Measurements from ENCODE around the gene TDRD15. TPM values are rescaled to one million over a fixed set of nuclear protein-coding genes. Genes with fewer than 3 reads are reported as not detected.

The TDRD15 gene
- total and polyA plus RNA-seq, 2 donors from 2014 or later = 0.06 TPM; not detected in 1

- no peak for FAIRE-seq
- intact Hi-C loops (cut with DNase I) = no loop called here
Observed at GRCh38 chr2:21111012-21111411, 12.8 kb upstream of the TDRD15 start.

GRCh38 chr2:21117688-21118087 lies 6.1 kb upstream of the TDRD15 start:
- no peak for DNase-seq
- no peak for TF ChIP-seq CTCF (IDR thresholded peaks at IDR 0.05; ENCODE audit: borderline replicate concordance, extremely low read depth, insufficient read depth)
- H3K4me1 ChIP-seq (ENCODE audit: control insufficient read depth in 2 of 3, insufficient read depth in 2 of 3, low read depth in 1 of 3, low read length in 3 of 3) = no peaks in the 10 kb centered on the region
- H3K36me3 ChIP-seq (ENCODE audit: control insufficient read depth in 2 of 3, insufficient read depth in 3 of 3, low read length in 3 of 3) = no peaks in the 10 kb centered on the region
- H3K27ac ChIP-seq (ENCODE audit: low read depth in 2 of 2, low read length in 2 of 2) = no peak overlapping the region
- H3K27me3 ChIP-seq (ENCODE audit: control insufficient read depth, insufficient read depth, low read length) = no peaks in the 10 kb centered on the region
- no peaks in the 10 kb centered on the region for H3K9me3 ChIP-seq (ENCODE audit: control insufficient read depth in 2 of 3, insufficient read depth in 1 of 3, low read length in 3 of 3)
- intact Hi-C loops (cut with DNase I) = no loop called here
- no peak for FAIRE-seq
- H3K9ac ChIP-seq (ENCODE audit: low read length in 3 of 3) = no peak overlapping the region
- H3K4me3 ChIP-seq (ENCODE audit: low read length in 3 of 3) = no peak overlapping the region

More at GRCh38 chr2:21111012-21111411, 12.8 kb upstream of the TDRD15 start:
- no peak overlapping the region for H3K9ac ChIP-seq (ENCODE audit: low read length in 3 of 3)
- no peak overlapping the region for H3K27ac ChIP-seq (ENCODE audit: low read depth in 2 of 2, low read length in 2 of 2)
- no peaks in the 10 kb centered on the region for H3K4me1 ChIP-seq (ENCODE audit: control insufficient read depth in 2 of 3, insufficient read depth in 2 of 3, low read depth in 1 of 3, low read length in 3 of 3)
- H3K36me3 ChIP-seq (ENCODE audit: control insufficient read depth in 2 of 3, insufficient read depth in 3 of 3, low read length in 3 of 3) = no peaks in the 10 kb centered on the region
- H3K4me3 ChIP-seq (ENCODE audit: low read length in 3 of 3) = no peak overlapping the region
- no peaks in the 10 kb centered on the region for H3K27me3 ChIP-seq (ENCODE audit: control insufficient read depth, insufficient read depth, low read length)
- no peaks in the 10 kb centered on the region for H3K9me3 ChIP-seq (ENCODE audit: control insufficient read depth in 2 of 3, insufficient read depth in 1 of 3, low read length in 3 of 3)
- no peak for TF ChIP-seq CTCF (IDR thresholded peaks at IDR 0.05; ENCODE audit: borderline replicate concordance, extremely low read depth, insufficient read depth)
- DNase-seq = no peak

GRCh38 chr2:21118302-21118920 lies 5.4 kb upstream of the TDRD15 start:
- Histone ChIP-seq H3K36me3 (ENCODE audit: control insufficient read depth in 2 of 3, insufficient read depth in 3 of 3, low read length in 3 of 3) (no peaks in the 10 kb centered on the region), H3K4me1 (ENCODE audit: control insufficient read depth in 2 of 3, insufficient read depth in 2 of 3, low read depth in 1 of 3, low read length in 3 of 3) (no peaks in the 10 kb centered on the region), H3K9me3 (ENCODE audit: control insufficient read depth in 2 of 3, insufficient read depth in 1 of 3, low read length in 3 of 3) (no peaks in the 10 kb centered on the region), H3K9ac (ENCODE audit: low read length in 3 of 3) (no peak overlapping the region), H3K27me3 (ENCODE audit: control insufficient read depth, insufficient read depth, low read length) (no peaks in the 10 kb centered on the region), H3K27ac (ENCODE audit: low read depth in 2 of 2, low read length in 2 of 2) (no peak overlapping the region), H3K4me3 (ENCODE audit: low read length in 3 of 3) (no peak overlapping the region)
- intact Hi-C loops (cut with DNase I) = no loop called here
- DNase-seq = peak in 3 of 5 donors; percentile 33 to 55 (median 38)
- peak; percentile 88 for FAIRE-seq
- peak; percentile 49 for TF ChIP-seq CTCF (IDR thresholded peaks at IDR 0.05; ENCODE audit: borderline replicate concordance, extremely low read depth, insufficient read depth)

GRCh38 chr2:21131861-21132260 lies 8.1 kb downstream of the TDRD15 start:
- no peak for DNase-seq
- intact Hi-C loops (cut with DNase I) = no loop called here
- no peaks in the 10 kb centered on the region for H3K27me3 ChIP-seq (ENCODE audit: control insufficient read depth, insufficient read depth, low read length)
- no peaks in the 10 kb centered on the region for H3K4me1 ChIP-seq (ENCODE audit: control insufficient read depth in 2 of 3, insufficient read depth in 2 of 3, low read depth in 1 of 3, low read length in 3 of 3)
- no peak overlapping the region for H3K27ac ChIP-seq (ENCODE audit: low read depth in 2 of 2, low read length in 2 of 2)
- no peaks in the 10 kb centered on the region for H3K36me3 ChIP-seq (ENCODE audit: control insufficient read depth in 2 of 3, insufficient read depth in 3 of 3, low read length in 3 of 3)
- no peak for TF ChIP-seq CTCF (IDR thresholded peaks at IDR 0.05; ENCODE audit: borderline replicate concordance, extremely low read depth, insufficient read depth)
- no peak for FAIRE-seq
- no peak overlapping the region for H3K9ac ChIP-seq (ENCODE audit: low read length in 3 of 3)
- no peaks in the 10 kb centered on the region for H3K9me3 ChIP-seq (ENCODE audit: control insufficient read depth in 2 of 3, insufficient read depth in 1 of 3, low read length in 3 of 3)
- no peak overlapping the region for H3K4me3 ChIP-seq (ENCODE audit: low read length in 3 of 3)
